ENCODE measurements around the gene C3orf49. TPM values are rescaled to one million over a fixed set of nuclear protein-coding genes. Genes with fewer than 3 reads are reported as not detected.

C3orf49 gene
- total RNA-seq, 8 experiments from 2014 or later = 0.22 to 1.4 (median 0.38) TPM

DNA sequence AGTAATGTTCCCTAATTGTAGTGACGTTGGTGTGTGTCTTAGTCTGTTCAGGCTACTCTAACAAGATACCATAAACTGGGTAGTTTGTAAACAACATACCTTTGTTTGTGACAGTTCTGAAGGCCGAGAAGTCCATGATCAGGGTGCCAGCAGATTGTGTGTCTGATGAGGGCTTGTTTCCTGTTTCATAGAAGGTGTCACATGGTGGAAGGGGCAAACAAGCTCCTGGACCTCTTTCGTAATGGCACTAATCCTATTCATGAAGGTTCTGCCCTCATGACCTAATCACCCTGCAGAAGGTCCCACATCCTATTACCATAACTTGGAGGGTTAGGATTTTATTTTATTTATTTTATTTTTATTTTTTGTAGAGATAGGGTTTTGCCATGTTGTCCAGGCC lies 55.7 kb downstream of the C3orf49 start:
- H3K4me3 ChIP-seq = no peak overlapping the region
- H3K27ac ChIP-seq = no peak overlapping the region
- no peak for ATAC-seq (replicated peaks in 6 of 8)
- WGBS, 10 experiments = 70 to 100% (median 100%) methylated on average over 1 to 3 of the region's 3 CpGs; no CpG with 5 or more reads in 2 of the 10 experiments
- in situ Hi-C loops (cut with MboI; ENCODE audit: low pct_unique_long_range_greater_than_20kb in 2 of 9, low sequenced_read_pairs in 9 of 9, unreplicated experiment in 9 of 9) = no loop called here
- H3K4me1 ChIP-seq (replicated peaks in 1 of 2) = peaks cover 15 to 25% of the 10 kb centered on the region in 2 donors

DNA sequence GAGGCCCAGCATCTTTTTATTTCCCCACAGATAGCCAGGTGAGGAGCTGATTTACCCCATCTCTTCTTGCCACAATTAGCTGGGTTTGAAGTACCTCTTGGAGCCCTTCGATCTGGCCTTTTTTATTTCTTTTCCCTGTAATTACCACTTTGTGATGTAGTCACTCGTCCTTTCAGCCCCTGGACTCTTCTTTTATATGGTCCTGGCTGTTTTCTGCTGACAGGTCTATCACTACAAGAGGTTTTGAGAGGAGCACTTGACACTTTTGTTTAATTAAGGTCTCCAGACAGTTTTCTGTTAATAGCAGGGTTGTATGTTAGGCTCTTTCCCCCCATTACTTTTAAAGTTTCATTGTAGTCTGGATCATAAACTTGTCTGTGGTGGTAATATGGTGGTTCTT lies 56.4 kb downstream of the C3orf49 start:
- in situ Hi-C loops (cut with MboI; ENCODE audit: low pct_unique_long_range_greater_than_20kb in 2 of 9, low sequenced_read_pairs in 9 of 9, unreplicated experiment in 9 of 9) = no loop called here
- H3K27ac ChIP-seq = no peak overlapping the region
- 50 to 100% (median 90%) methylated on average over 1 to 2 of the region's 2 CpGs; no CpG with 5 or more reads in 3 of the 10 experiments for WGBS, 10 experiments

DNA sequence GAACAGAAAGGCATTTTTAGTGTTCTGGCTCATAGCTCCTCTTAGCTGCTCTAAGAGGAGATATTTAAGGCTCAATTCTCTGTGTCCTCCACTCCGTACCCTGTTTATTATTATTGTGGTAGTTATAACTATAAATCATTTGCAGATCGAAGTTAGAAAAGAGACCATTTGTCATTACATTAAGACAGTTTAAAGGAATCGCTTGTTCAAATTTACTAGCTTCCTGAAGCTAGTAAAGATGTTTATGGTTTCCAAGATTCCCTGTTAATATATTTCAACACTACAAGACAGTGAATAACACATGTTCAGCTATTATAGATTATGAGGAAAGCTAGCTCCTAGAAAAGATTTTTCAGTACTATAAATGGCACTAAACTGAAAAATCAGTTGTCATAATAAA lies 57.2 kb downstream of the C3orf49 start:
- Histone ChIP-seq H3K4me3 (no peak overlapping the region), H3K27ac (no peak overlapping the region), H3K4me1 (replicated peaks in 1 of 2) (peaks cover 12% of the 10 kb centered on the region in 2 donors)
- in situ Hi-C loops (cut with MboI; ENCODE audit: low pct_unique_long_range_greater_than_20kb in 2 of 9, low sequenced_read_pairs in 9 of 9, unreplicated experiment in 9 of 9) = no loop called here
- ATAC-seq (replicated peaks in 6 of 8) = no peak
- 25 to 80% (median 68%) methylated on average over 2 to 3 of the region's 3 CpGs for WGBS, 10 experiments

More for the DNA sequence above, 56.4 kb downstream of the C3orf49 start:
- Histone ChIP-seq H3K4me1 (replicated peaks in 1 of 2) (peaks cover 15 to 18% of the 10 kb centered on the region in 2 donors), H3K4me3 (no peak overlapping the region)
- no peak for ATAC-seq (replicated peaks in 6 of 8)

DNA sequence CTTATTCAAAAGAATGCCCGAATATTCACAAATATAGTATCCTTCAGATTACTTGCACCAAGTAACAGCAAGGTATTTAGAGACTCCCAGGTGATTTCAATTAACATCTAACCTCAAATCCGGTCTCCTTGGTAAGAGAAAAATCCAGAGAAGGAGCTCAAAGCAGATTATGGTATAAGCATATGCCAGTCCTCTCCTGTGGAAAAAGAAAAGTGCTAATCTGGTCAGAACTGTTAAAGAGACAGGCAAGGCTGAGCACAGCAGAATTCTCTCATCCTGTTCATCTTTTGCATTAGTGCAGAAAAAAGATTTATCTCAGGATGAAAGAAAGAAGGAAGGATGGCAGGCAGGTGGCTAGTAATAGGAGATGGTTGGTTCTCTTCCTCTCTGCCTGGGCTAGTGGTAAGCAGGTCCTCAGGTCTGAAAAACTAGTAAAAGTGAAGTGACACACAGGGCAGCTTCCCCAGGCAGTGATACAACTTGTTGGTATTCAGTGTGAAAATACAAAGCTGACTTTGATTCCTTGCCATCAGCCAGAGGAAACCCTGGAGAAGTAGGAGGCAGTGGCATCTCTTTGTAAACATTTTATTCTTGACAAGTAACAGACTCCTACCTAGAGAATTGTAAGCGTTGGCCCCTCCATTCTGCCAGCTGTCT lies 58.8 kb downstream of the C3orf49 start:
- WGBS, 10 experiments = 53 to 100% (median 85%) methylated on average over 1 to 3 of the region's 3 CpGs
- H3K27ac ChIP-seq = no peak overlapping the region

DNA sequence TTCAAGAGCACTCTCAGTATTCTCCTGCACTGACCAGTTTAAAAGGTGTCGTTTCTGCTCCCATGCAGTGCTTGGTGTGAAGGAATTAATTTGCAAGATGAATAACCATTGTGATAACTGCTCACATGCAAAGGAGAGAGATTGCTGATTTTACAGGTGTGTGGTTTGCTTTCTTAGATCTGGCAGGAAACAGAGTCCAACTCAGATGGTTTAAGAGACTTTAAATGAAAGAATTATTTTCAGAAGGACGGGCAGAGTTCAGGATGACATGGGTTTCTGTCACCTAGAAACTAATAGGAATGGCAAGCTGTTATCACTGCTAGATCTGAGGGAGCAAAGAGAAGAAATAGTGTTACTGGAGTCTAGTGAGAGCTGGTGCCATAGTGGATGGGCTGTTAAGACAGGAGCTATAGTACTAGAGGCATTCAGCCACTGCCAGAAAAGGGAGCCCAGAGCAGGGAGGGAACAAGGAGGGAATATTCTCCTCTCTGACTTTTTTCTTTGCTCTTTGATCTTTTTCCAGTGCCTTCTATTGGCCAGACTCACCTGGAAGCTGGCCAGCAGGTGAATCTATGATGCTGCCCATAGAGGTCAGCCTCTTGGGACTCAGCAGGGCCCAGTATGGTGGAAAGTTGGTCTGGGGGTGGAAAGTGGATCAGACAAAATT lies 59.4 kb downstream of the C3orf49 start:
- in situ Hi-C loops (cut with MboI; ENCODE audit: low pct_unique_long_range_greater_than_20kb in 2 of 9, low sequenced_read_pairs in 9 of 9, unreplicated experiment in 9 of 9) = no loop called here
- 45 to 89% (median 67%) methylated on average over 1 to 2 of the region's 2 CpGs; no CpG with 5 or more reads in 3 of the 10 experiments for WGBS, 10 experiments

More for the DNA sequence above, 58.8 kb downstream of the C3orf49 start:
- ATAC-seq (replicated peaks in 6 of 8) = peak in 3 of 8 experiments; percentile 24 to 82 (median 55)
- Histone ChIP-seq H3K4me3 (no peak overlapping the region), H3K4me1 (replicated peaks in 1 of 2) (peaks cover 12% of the 10 kb centered on the region in 2 donors)
- in situ Hi-C loops (cut with MboI; ENCODE audit: low pct_unique_long_range_greater_than_20kb in 2 of 9, low sequenced_read_pairs in 9 of 9, unreplicated experiment in 9 of 9) = no loop called here

DNA sequence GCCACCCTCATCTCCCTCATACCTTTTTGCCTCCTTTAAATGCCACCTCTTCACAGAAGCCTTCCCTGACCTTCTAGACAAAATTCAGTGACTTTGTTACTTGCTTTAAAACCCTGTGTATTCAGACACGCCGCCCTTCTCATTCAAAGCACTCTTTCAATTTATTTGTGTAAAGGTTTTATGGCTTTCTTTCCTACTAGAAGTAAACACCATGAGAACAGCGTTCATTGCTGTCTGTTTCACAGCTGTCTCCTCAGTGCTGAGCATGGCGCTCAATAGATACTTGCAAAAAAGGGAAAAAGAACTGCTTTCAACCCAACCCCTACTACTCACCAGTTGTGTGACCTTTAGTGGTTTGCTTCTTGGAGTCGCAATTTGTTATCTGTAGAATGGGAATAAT lies 61.6 kb downstream of the C3orf49 start:
- ATAC-seq (replicated peaks in 6 of 8) = no peak
- Histone ChIP-seq H3K4me1 (replicated peaks in 1 of 2) (peaks cover 12 to 14% of the 10 kb centered on the region in 2 donors), H3K4me3 (no peak overlapping the region), H3K27ac (no peak overlapping the region)
- WGBS, 10 experiments = 70 to 100% (median 89%) methylated on average over 1 to 5 of the region's 5 CpGs; no CpG with 5 or more reads in 2 of the 10 experiments
- in situ Hi-C loops (cut with MboI; ENCODE audit: low pct_unique_long_range_greater_than_20kb in 2 of 9, low sequenced_read_pairs in 9 of 9, unreplicated experiment in 9 of 9) = no loop called here

More for the DNA sequence above, 59.4 kb downstream of the C3orf49 start:
- Histone ChIP-seq H3K4me3 (no peak overlapping the region), H3K4me1 (replicated peaks in 1 of 2) (peaks cover 12% of the 10 kb centered on the region in 2 donors), H3K27ac (no peak overlapping the region)
- ATAC-seq (replicated peaks in 6 of 8) = peak in 2 of 8 experiments; percentile 19 to 77

DNA sequence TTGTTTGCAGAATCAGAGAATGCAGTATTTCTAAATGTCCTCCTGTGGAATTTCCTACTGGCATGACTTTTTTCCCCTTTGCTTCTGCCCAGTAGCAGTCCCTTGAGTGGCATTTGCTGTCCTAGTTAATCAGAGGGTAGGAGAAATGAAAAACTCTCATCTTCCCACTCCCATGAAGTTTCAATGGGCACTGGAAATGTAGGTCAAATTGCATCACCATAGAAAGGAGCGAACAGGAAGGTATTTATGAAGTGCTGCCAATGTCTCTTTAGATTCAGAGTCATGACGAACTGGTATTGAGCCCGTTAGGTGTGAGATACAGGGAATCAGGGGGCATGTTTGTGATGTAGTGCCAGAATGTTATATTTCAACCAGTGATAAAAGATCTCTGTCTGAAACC lies 67.8 kb downstream of the C3orf49 start:
- in situ Hi-C loops (cut with MboI; ENCODE audit: low pct_unique_long_range_greater_than_20kb in 2 of 9, low sequenced_read_pairs in 9 of 9, unreplicated experiment in 9 of 9) = no loop called here
- Histone ChIP-seq H3K4me1 (replicated peaks in 1 of 2) (peaks cover 2 to 6% of the 10 kb centered on the region in 2 donors), H3K27ac (no peak overlapping the region), H3K4me3 (no peak overlapping the region)
- 80 to 100% (median 100%) methylated on average over 1 to 3 of the region's 3 CpGs; no CpG with 5 or more reads in 5 of the 10 experiments for WGBS, 10 experiments
- peak in 1 of 8 experiments; percentile 66 for ATAC-seq (replicated peaks in 6 of 8)

DNA sequence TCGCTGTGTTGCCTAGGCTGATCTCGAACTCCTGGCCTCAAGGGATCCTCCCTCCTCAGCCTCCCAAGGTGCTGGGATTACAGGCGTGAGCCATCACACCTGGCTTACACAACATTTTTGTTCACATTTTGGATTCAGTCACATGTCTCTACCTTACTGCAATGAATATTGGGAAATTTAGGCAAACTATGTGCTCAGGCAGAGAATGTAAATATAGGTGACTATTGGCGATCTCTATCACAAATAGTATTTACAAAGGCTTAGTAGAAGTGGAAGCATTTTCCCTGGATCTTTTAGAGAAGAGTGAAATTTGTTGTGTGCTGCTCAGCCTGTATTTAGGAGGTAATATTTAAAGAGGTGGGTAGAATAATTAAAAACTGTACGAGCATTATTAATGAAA lies 72.4 kb downstream of the C3orf49 start:
- in situ Hi-C loops (cut with MboI; ENCODE audit: low pct_unique_long_range_greater_than_20kb in 2 of 9, low sequenced_read_pairs in 9 of 9, unreplicated experiment in 9 of 9) = no loop called here

DNA sequence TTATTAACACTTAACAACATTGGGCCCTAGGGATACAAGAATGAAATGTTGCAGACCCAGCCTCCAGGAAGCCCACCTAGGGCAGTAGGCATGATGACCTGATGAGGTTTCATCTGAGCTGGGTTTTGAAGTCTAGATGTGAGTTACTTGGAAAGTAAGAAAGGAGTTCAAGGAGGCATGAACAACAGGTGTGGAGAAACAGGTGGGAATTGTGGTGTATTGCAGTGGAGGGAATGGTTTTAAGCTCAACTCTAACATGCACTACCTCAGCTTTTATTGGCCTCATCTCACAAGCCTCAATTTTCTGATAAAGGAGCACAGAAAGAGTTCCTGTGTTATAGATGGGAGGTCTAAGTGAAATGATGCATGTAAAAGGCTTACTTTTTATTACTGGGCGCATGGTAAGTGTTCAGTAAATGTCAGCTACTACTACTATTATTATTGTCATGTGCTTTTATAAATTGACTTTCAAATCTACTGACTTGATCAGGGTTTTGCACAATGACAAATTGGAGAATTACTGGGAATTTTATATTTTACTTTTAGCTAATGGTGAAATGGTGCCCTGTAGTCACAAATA lies 73.8 kb downstream of the C3orf49 start:
- in situ Hi-C loops (cut with MboI; ENCODE audit: low pct_unique_long_range_greater_than_20kb in 2 of 9, low sequenced_read_pairs in 9 of 9, unreplicated experiment in 9 of 9) = no loop called here
- H3K4me1 ChIP-seq (replicated peaks in 1 of 2) = no peaks in the 10 kb centered on the region
- no peak overlapping the region for H3K4me3 ChIP-seq
- no peak for ATAC-seq (replicated peaks in 6 of 8)
- no peak overlapping the region for H3K27ac ChIP-seq
- WGBS, 10 experiments = 80 to 100% (median 100%) methylated on average over 1 of the region's 1 CpG; no CpG with 5 or more reads in 6 of the 10 experiments

More for the DNA sequence above, 72.4 kb downstream of the C3orf49 start:
- H3K4me3 ChIP-seq = no peak overlapping the region
- H3K27ac ChIP-seq = no peak overlapping the region
- peaks cover 0 to 5% of the 10 kb centered on the region in 2 donors for H3K4me1 ChIP-seq (replicated peaks in 1 of 2)
- 80 to 100% (median 100%) methylated on average over 1 to 5 of the region's 5 CpGs; no CpG with 5 or more reads in 3 of the 10 experiments for WGBS, 10 experiments
- no peak for ATAC-seq (replicated peaks in 6 of 8)

DNA sequence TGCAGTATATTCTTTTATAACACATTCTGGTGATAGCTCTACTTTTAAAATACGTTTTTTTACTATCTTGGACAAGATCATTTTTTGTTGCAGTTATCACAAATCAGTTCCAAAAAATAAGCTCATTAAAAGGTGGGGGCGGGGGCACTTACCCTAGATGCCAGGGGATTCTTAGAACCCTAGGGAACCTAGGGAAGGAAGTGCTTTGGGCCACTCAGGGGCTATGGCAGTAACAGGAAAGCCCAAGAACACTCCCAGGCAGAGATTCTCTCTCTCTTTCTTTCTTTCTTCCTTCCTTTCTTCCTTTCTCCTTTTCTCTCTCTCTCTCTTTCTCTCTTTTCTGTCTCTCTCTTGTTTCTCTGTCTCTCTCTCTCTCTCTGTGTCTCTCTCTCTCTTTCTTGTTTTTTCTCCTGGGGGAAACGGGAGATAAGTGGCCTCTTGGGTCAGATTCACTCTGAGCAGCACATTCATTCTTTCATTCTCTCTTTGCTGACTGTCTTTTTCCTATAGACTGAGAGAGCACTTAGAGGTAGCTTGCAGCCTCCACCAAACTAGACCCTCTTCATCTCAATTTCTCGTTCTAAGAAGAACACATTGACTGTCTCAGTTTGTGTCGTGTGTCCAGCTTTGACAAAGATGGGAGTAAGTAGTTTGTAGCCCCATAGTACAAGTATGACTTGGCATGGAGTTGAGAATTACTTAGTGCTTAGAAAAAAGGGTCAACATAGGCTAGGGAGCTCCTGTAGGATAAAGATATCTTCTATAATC lies 76.5 kb downstream of the C3orf49 start:
- no peak overlapping the region for H3K27ac ChIP-seq
- no peaks in the 10 kb centered on the region for H3K4me1 ChIP-seq (replicated peaks in 1 of 2)
- 64 to 100% (median 83%) methylated on average over 1 to 5 of the region's 5 CpGs for WGBS, 10 experiments
- ATAC-seq (replicated peaks in 6 of 8) = no peak
- no peak overlapping the region for H3K4me3 ChIP-seq
- in situ Hi-C loops (cut with MboI; ENCODE audit: low pct_unique_long_range_greater_than_20kb in 2 of 9, low sequenced_read_pairs in 9 of 9, unreplicated experiment in 9 of 9) = no loop called here

DNA sequence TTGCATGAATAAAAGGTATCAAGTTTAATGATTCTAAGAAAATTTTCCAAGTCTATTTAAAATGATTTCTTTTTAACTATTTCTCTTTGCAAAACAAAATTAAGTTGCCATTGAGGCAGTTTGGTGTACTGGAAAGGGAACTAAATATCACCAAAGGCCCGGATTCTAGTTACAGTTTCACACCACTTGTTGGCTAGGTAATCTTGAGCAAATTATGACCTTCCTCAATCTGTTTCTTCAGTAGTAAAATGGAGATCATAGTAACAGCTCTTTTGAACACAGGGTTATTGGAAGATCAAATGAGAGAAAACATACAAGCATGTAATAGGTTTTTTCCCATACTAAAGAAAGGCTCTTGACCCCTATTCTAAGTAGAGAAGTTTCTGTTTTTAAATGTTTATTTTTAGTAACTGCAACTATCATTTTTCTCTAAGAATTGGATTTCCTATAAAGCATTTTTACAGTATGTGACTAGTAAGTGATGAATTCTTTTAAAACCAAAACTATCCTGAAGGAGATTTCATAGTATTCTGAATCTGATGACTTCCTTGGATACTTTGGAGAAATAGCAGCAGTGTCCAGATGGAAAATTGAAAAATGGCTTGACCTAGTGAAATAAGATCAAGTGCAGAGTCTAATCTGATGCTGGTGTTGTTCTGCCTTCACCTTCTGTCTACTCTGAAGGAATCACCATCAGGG lies 77.4 kb downstream of the C3orf49 start:
- in situ Hi-C loops (cut with MboI; ENCODE audit: low pct_unique_long_range_greater_than_20kb in 2 of 9, low sequenced_read_pairs in 9 of 9, unreplicated experiment in 9 of 9) = no loop called here

More for the DNA sequence above, 77.4 kb downstream of the C3orf49 start:
- 33 to 100% (median 100%) methylated on average over 1 of the region's 1 CpG; no CpG with 5 or more reads in 2 of the 10 experiments for WGBS, 10 experiments
- Histone ChIP-seq H3K4me1 (replicated peaks in 1 of 2) (no peaks in the 10 kb centered on the region), H3K27ac (no peak overlapping the region), H3K4me3 (no peak overlapping the region)
- ATAC-seq (replicated peaks in 6 of 8) = no peak

Measured in motor neuron (in vitro differentiated cells).